ENCODE data around the gene TECPR2.

DNA sequence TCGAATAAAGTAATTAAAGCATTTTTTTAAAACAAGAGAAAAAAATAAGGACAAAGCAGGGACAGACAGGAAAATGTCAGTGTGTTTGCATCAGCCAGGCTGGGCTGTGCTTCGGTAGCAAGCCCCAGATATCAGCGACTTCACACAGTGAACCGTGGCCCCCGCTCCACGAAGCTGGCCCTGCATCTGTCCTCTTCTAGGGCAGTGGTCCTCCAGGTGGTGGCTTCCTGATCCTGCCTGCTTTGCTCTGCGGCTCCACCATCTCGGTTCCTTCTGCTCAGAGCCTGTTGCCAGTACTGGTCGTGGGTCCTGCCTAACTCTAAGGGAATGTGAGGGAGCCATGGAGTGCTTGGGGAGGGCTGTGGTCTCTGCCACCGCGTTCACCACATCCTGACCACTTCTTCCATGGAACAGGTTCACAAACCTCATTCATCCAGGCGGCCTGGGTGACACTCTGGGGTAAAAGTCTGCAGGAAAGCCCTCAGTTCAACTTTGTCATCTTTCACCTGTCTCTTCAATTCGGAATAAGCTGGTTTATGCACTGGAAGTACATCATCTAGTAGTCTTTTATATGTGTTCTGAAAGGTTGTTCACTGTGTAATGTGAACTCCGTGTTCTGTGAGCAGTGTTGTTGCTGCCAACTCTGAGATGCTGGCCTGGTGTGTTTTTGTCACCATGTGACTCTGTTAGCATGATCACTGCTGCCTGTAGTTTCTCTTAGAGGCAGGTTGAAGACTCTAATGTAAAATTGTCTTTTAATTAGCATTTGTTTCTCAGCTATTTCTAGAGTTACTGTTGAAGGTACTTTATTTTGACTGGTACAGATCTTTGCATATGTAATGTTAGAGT lies 99.0 kb downstream of the TECPR2 start:
- no peak for TF ChIP-seq CTCF (IDR thresholded peaks at IDR 0.05)
- TF ChIP-seq POLR2A (IDR thresholded peaks at IDR 0.05): no peak

Data from adrenal gland (tissue), 5 donors.